Calu3 (cell line): Measurements from ENCODE around the gene GRN. TPM values are rescaled to one million over a fixed set of nuclear protein-coding genes. Genes with fewer than 3 reads are reported as not detected.

Experiments used
- BruUV-seq: library from RNA; stranded (reverse); fragments of 400-500 nt; replicated peaks from 2 replicates; lab custom pipeline; 2021; lab: Mats Ljungman, UMichigan
- CTCF ChIA-PET: fragments of 300-600 bp; sonication (Branson Sonifier 250); formaldehyde crosslinking; loops from one replicate; lab custom pipeline; 2022; ENCODE audit warnings: antibody characterized with exemption; lab: Charles Lee
- DNase-seq: peaks from one replicate; pipeline ENCODE4 v3.0.0; 2022
- H3K27ac Mint-ChIP-seq: one replicate; pipeline ENCODE4 v1.8.0; 2022; ENCODE audit warnings: mixed read lengths; ENCODE audit not compliant: unreplicated experiment
- H3K27me3 Mint-ChIP-seq: one replicate; pipeline ENCODE4 v1.8.0; 2022; ENCODE audit warnings: mixed read lengths; ENCODE audit not compliant: unreplicated experiment
- H3K36me3 Mint-ChIP-seq: one replicate; pipeline ENCODE4 v1.8.0; 2022; ENCODE audit warnings: mild to moderate bottlenecking, moderate library complexity, mixed read lengths; ENCODE audit not compliant: insufficient read depth, unreplicated experiment
- H3K4me1 Mint-ChIP-seq: one replicate; pipeline ENCODE4 v1.8.0; 2022; ENCODE audit warnings: mild to moderate bottlenecking, low read depth, mixed read lengths; ENCODE audit not compliant: unreplicated experiment
- H3K4me3 Mint-ChIP-seq: one replicate; pipeline ENCODE4 v1.8.0; 2022; ENCODE audit warnings: mild to moderate bottlenecking, low read depth, moderate library complexity, mixed read lengths; ENCODE audit not compliant: unreplicated experiment
- H3K9me3 Mint-ChIP-seq: one replicate; pipeline ENCODE4 v1.8.0; 2022; ENCODE audit warnings: low read depth, mixed read lengths; ENCODE audit not compliant: unreplicated experiment
- CTCF ChIP-seq: fragments of 200-600 bp; IDR thresholded peaks from one replicate; pipeline ENCODE4 v1.8.0; 2022; ENCODE audit warnings: antibody characterized with exemption; ENCODE audit not compliant: unreplicated experiment
- intact Hi-C: fragments of 100-400 bp; cut with micrococcal nuclease; formaldehyde crosslinking; loops from one replicate; pipeline ENCODE4 v1.10.0; 2022; ENCODE audit not compliant: unreplicated experiment
- total RNA-seq: library from RNA; stranded (reverse); gene quantifications from 2 replicates; pipeline ENCODE4 v1.2.3, GENCODE V29; 2022

Gene GRN
- total RNA-seq, 1 experiment from 2014 or later, result 376 TPM

GRCh38 chr17:44394833-44395232 is 49.7 kb downstream of the GRN start:
- no peak for TF ChIP-seq CTCF
- BruUV-seq, result no TSS peak
- no peaks in the 10 kb centered on the region for H3K27me3 Mint-ChIP-seq
- no peak for DNase-seq
- H3K27ac Mint-ChIP-seq, result no peak overlapping the region
- H3K4me1 Mint-ChIP-seq, result no peaks in the 10 kb centered on the region
- CTCF ChIA-PET, result no interaction called here
- H3K4me3 Mint-ChIP-seq, result no peak overlapping the region
- intact Hi-C loops, result no loop called here
- H3K9me3 Mint-ChIP-seq, result no peaks in the 10 kb centered on the region
- peaks cover 36% of the 10 kb centered on the region for H3K36me3 Mint-ChIP-seq

- peak overlapping the region; percentile 16 for H3K27ac Mint-ChIP-seq
- CTCF ChIA-PET, result no interaction called here
- H3K36me3 Mint-ChIP-seq, result peaks cover 34% of the 10 kb centered on the region
- intact Hi-C loops, result no loop called here
- H3K4me1 Mint-ChIP-seq, result no peaks in the 10 kb centered on the region
- TF ChIP-seq CTCF, result no peak
- H3K4me3 Mint-ChIP-seq, result no peak overlapping the region
- no TSS peak for BruUV-seq
- H3K9me3 Mint-ChIP-seq, result no peaks in the 10 kb centered on the region
- no peaks in the 10 kb centered on the region for H3K27me3 Mint-ChIP-seq
- no peak for DNase-seq
Observed at GRCh38 chr17:44396946-44397345, 51.8 kb downstream of the GRN start.

GRCh38 chr17:44397479-44398440 is 52.7 kb downstream of the GRN start:
- no TSS peak for BruUV-seq
- Mint-ChIP-seq H3K27ac (peak overlapping the region; percentile 16), H3K27me3 (no peaks in the 10 kb centered on the region), H3K4me3 (no peak overlapping the region), H3K4me1 (no peaks in the 10 kb centered on the region), H3K9me3 (no peaks in the 10 kb centered on the region), H3K36me3 (peaks cover 40% of the 10 kb centered on the region)
- CTCF ChIA-PET, result interaction anchor here (0.7 to 0.8 kb wide), 2 partner anchors 48 to 126 kb away, joined by 3 to 4 read pairs; no protein-coding TSS in a partner anchor
- no peak for DNase-seq
- no peak for TF ChIP-seq CTCF
- intact Hi-C loops, result no loop called here

- H3K9me3 Mint-ChIP-seq, result no peaks in the 10 kb centered on the region
- CTCF ChIA-PET, result interaction anchor here (0.6 to 1.3 kb wide), 4 partner anchors 46 to 124 kb away, joined by 3 to 5 read pairs (median 4); no protein-coding TSS in a partner anchor
- no peak for TF ChIP-seq CTCF
- H3K36me3 Mint-ChIP-seq, result peaks cover 38% of the 10 kb centered on the region
- BruUV-seq, result no TSS peak
- intact Hi-C loops, result no loop called here
- no peak overlapping the region for H3K27ac Mint-ChIP-seq
- H3K4me3 Mint-ChIP-seq, result no peak overlapping the region
- H3K4me1 Mint-ChIP-seq, result no peaks in the 10 kb centered on the region
- no peak for DNase-seq
- H3K27me3 Mint-ChIP-seq, result no peaks in the 10 kb centered on the region
Observed at GRCh38 chr17:44398692-44399691, 53.9 kb downstream of the GRN start.
